Peyer's patch (tissue), 4 donors: ENCODE data around the gene C9orf153. TPM values are rescaled to one million over a fixed set of nuclear protein-coding genes. Genes with fewer than 3 reads are reported as not detected.

ENCODE experiments used
- DNase-seq, 3 donors: peaks; one replicate each; pipeline ENCODE4 v3.0.0-alpha.2; 2017 to 2019
- H3K27ac ChIP-seq, 4 donors: fragments of 200-600 bp; sonication (generic); one replicate each; pipeline ENCODE4 v1.5.1; 2016 to 2019
- H3K27me3 ChIP-seq, 2 donors: fragments of 200-600 bp; sonication (generic); one replicate each; pipeline ENCODE4 v1.5.1; 2019
- H3K36me3 ChIP-seq, 3 donors: fragments of 200-600 bp; sonication (generic); one replicate each; pipeline ENCODE4 v1.5.1; 2016 to 2019
- H3K4me1 ChIP-seq, 4 donors: fragments of 200-600 bp; sonication (generic); one replicate each; pipeline ENCODE4 v1.5.1; 2016 to 2019
- H3K4me3 ChIP-seq, 4 donors: fragments of 200-600 bp; sonication (generic); 1 replicate in 3 of 4; 2 replicates in 1 of 4; pipeline ENCODE4 v1.5.1; 2016 to 2019; ENCODE audit warnings: mild to moderate bottlenecking in 1 of 4
- H3K9me3 ChIP-seq, 4 donors: fragments of 200-600 bp; sonication (generic); one replicate each; pipeline ENCODE4 v1.5.1; 2016 to 2019; ENCODE audit warnings: mild to moderate bottlenecking in 1 of 4
- POLR2A ChIP-seq, 2 donors: fragments of 450-650 bp; IDR thresholded peaks; one replicate each; pipeline ENCODE4 v1.5.1; 2017; ENCODE audit warnings: antibody characterized with exemption in 2 of 2, mild to moderate bottlenecking in 2 of 2, moderate library complexity in 2 of 2
- total RNA-seq, 4 donors: library from RNA; depleted of rRNA; stranded (reverse); fragments of >200 nt; gene quantifications; one replicate each; pipeline ENCODE4 v1.1.0, GENCODE V29; 2016
- TF ChIP-seq, protein P1 (sequence below), 6 experiments: fragments of 450-650 bp in 4 of 6; fragments of 200-600 bp in 2 of 6; sonication (generic) in 1 of 6; IDR thresholded peaks; one replicate each; pipeline ENCODE4 v1.5.1; 2017 to 2019; ENCODE audit warnings: antibody characterized with exemption in 6 of 6, mild to moderate bottlenecking in 3 of 6, moderate library complexity in 1 of 6

Gene C9orf153
- total RNA-seq, 4 donors from 2014 or later: 0.54 TPM; not detected in 3

DNA sequence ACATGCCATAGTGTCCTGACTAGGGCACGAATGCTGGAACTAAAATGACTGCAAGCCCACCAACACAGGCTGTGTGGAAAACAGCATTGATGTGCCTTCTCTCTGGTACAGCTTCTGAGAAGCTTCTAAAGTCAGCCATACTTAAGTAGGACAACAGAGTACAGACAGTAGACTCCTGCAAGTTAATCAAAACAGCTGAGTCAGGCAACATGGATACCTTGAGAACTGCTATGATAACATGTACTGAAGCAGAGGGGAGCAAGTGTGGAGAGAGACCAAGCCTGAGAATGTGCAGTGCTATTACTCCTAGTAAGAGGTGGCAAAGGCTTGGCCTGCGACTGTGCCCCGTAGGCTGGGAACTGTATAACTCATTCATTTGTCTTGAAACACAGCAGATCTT lies 20.4 kb upstream of the C9orf153 start:
- Histone ChIP-seq H3K4me3 (no peak overlapping the region), H3K36me3 (no peaks in the 10 kb centered on the region), H3K4me1 (peaks cover 0 to 22% (median 0%) of the 10 kb centered on the region in 4 donors), H3K27me3 (no peaks in the 10 kb centered on the region), H3K27ac (no peak overlapping the region), H3K9me3 (no peaks in the 10 kb centered on the region)
- TF ChIP-seq, protein P1, sequence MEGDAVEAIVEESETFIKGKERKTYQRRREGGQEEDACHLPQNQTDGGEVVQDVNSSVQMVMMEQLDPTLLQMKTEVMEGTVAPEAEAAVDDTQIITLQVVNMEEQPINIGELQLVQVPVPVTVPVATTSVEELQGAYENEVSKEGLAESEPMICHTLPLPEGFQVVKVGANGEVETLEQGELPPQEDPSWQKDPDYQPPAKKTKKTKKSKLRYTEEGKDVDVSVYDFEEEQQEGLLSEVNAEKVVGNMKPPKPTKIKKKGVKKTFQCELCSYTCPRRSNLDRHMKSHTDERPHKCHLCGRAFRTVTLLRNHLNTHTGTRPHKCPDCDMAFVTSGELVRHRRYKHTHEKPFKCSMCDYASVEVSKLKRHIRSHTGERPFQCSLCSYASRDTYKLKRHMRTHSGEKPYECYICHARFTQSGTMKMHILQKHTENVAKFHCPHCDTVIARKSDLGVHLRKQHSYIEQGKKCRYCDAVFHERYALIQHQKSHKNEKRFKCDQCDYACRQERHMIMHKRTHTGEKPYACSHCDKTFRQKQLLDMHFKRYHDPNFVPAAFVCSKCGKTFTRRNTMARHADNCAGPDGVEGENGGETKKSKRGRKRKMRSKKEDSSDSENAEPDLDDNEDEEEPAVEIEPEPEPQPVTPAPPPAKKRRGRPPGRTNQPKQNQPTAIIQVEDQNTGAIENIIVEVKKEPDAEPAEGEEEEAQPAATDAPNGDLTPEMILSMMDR (IDR thresholded peaks at IDR 0.05): no peak
- no peak for TF ChIP-seq POLR2A (IDR thresholded peaks at IDR 0.05)
- no peak for DNase-seq

DNA sequence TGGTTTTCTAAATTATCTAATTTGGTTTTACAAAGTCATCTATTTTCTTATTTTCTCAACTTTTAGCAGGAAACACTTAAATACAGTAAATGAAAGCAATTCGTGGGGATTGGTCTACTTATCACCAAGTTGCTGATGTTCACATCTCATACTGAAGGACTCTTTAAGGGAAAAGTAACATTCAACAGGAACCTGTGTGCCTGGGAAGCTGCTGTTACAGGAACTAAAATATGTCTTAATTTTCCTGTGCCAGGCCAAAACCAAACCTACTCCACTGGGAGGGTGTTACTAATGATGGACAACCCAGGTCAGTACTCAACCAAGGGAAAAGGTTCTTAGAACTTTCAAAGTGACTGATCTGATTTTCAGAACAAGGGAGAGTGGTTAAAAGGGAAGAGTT lies 17.6 kb upstream of the C9orf153 start:
- TF ChIP-seq, protein P1 (IDR thresholded peaks at IDR 0.05): no peak
- TF ChIP-seq POLR2A (IDR thresholded peaks at IDR 0.05): no peak
- no peak for DNase-seq
- H3K4me3 ChIP-seq: no peak overlapping the region
- H3K36me3 ChIP-seq: peaks cover 0 to 22% (median 0%) of the 10 kb centered on the region in 3 donors
- H3K27ac ChIP-seq: no peak overlapping the region
- H3K9me3 ChIP-seq: no peaks in the 10 kb centered on the region
- peaks cover 0 to 22% (median 0%) of the 10 kb centered on the region in 4 donors for H3K4me1 ChIP-seq
- no peaks in the 10 kb centered on the region for H3K27me3 ChIP-seq

DNA sequence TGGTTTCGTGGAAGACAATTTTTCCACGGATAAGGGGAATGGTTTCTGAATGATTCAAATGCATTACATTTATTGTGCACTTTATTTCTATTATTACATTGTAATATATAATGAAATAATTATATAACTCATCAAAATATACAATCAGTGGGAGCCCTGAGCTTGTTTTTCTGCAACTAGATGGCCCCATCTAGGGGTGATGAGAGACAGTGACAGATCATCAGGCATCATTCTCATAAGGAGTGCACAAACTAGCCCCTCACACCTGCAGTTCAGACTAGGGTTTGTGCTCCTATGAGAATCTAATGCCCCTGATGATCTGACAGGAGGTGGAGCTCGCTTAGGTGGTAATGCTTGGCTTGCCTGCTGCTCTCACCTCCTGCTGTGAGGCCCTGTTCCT lies 16.5 kb upstream of the C9orf153 start:
- no peak for DNase-seq
- TF ChIP-seq, protein P1 (IDR thresholded peaks at IDR 0.05): no peak
- TF ChIP-seq POLR2A (IDR thresholded peaks at IDR 0.05): no peak
- H3K36me3 ChIP-seq: peaks cover 0 to 31% (median 0%) of the 10 kb centered on the region in 3 donors
- no peaks in the 10 kb centered on the region for H3K27me3 ChIP-seq
- peaks cover 0 to 17% (median 0%) of the 10 kb centered on the region in 4 donors for H3K4me1 ChIP-seq
- H3K27ac ChIP-seq: no peak overlapping the region
- no peaks in the 10 kb centered on the region for H3K9me3 ChIP-seq
- H3K4me3 ChIP-seq: no peak overlapping the region

DNA sequence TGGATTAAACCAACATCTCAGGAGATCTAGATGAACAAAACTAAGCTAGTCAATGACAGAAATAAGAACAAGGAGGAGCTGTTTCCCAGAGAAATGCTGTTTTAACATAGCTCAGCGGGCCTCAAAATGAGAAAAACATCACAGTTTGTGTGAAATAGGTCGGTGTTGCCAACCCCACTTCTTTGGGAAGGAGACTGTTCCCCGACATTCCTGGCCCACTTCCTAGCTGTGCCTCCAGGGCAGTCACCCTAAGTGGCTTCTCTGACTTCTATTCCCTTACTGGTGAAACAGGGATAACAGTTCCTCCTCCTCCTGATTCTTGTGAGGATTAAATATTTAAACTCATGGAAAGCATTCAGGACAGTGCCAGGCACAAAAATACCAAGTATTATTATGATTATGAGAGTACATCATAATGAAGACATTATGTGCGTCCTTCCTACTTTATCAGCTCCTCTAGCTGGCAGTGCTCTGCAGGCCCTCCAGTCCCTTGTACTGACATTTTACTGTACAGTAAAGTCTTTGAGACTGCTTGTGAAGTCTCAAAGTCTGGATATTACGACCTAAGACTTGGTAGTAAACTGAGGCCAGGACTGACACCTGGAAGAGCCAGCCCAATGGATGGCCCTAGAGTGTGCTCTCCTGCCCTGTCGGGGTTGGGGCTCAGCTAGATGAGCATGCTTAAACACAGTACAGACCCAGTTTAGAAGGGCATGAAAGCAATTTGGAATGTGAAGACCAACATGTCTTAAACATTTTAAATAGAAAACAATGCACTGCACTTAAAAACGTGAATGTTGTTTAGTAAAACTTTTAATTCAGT lies 15.6 kb upstream of the C9orf153 start:
- H3K36me3 ChIP-seq: peaks cover 0 to 33% (median 0%) of the 10 kb centered on the region in 3 donors
- H3K9me3 ChIP-seq: no peaks in the 10 kb centered on the region
- H3K27me3 ChIP-seq: no peaks in the 10 kb centered on the region
- H3K27ac ChIP-seq: no peak overlapping the region
- H3K4me3 ChIP-seq: no peak overlapping the region
- DNase-seq: no peak
- TF ChIP-seq, protein P1 (IDR thresholded peaks at IDR 0.05): no peak
- no peak for TF ChIP-seq POLR2A (IDR thresholded peaks at IDR 0.05)
- H3K4me1 ChIP-seq: peaks cover 0 to 8% (median 0%) of the 10 kb centered on the region in 4 donors

DNA sequence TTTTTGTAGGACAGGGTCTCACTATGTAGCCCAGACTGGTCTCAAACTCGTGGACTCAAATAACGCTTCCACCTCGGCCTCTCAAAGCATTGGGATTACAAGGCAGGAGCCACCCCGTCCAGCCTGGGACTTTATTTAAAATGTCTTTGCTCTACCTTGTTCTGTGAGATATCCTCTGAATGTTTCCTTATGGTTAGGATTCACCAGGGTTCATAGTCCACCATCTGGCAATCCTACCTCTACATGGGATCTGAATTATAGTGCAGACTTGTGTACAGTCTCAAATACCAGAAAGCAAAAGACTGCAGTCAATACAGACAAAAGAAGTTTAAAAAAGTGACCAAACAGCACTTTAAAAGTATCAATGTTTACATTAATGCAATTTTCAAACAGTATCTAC lies 12.8 kb upstream of the C9orf153 start:
- H3K27ac ChIP-seq: no peak overlapping the region
- peaks cover 0 to 3% (median 0%) of the 10 kb centered on the region in 4 donors for H3K4me1 ChIP-seq
- peaks cover 0 to 33% (median 0%) of the 10 kb centered on the region in 3 donors for H3K36me3 ChIP-seq
- H3K4me3 ChIP-seq: no peak overlapping the region
- no peaks in the 10 kb centered on the region for H3K27me3 ChIP-seq
- no peak for TF ChIP-seq POLR2A (IDR thresholded peaks at IDR 0.05)
- TF ChIP-seq, protein P1 (IDR thresholded peaks at IDR 0.05): no peak
- no peaks in the 10 kb centered on the region for H3K9me3 ChIP-seq
- no peak for DNase-seq
